ENCODE measurements around the gene CYFIP2.
A peak's percentile ranks its signal among the peaks of the same experiment; 100 is the strongest.

The CYFIP2 gene

DNA sequence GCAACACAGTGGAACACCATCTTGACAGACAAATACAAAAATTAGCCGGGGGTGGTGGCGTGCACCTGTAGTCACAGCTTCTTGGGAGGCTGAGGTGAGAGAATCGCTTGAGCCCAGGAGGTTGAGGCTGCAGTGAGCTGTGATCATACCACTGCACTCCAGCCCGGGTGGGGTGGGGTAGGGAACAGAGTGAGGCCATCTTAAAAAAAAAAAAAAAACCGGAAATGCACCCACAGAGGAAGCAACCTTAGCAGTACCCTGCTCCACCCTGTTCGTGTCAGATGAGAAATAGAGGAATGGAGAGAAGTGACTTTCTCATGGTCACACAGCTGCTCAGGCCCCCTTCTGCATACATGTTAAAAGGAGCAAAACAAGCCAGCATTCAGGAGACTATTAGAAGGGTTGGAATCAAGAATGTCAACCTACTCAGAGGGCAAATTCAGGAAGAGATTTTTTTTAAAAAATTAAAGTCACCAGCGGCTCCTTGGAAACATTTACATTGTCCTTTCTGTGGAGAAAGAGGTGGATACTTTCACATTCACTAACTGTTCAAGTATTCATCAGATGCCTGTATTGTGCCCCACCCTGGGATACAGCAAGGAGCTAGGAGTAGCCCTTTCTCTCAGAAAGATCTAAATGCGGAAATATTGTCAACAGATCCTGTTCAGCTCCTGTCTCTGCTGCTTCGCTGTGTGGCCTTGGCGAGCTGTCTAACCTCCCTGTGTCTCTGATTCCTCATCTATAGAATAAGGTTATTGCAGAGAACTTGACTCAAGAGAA, 41.0 kb downstream of the CYFIP2 start:
- TF ChIP-seq, protein P1, sequence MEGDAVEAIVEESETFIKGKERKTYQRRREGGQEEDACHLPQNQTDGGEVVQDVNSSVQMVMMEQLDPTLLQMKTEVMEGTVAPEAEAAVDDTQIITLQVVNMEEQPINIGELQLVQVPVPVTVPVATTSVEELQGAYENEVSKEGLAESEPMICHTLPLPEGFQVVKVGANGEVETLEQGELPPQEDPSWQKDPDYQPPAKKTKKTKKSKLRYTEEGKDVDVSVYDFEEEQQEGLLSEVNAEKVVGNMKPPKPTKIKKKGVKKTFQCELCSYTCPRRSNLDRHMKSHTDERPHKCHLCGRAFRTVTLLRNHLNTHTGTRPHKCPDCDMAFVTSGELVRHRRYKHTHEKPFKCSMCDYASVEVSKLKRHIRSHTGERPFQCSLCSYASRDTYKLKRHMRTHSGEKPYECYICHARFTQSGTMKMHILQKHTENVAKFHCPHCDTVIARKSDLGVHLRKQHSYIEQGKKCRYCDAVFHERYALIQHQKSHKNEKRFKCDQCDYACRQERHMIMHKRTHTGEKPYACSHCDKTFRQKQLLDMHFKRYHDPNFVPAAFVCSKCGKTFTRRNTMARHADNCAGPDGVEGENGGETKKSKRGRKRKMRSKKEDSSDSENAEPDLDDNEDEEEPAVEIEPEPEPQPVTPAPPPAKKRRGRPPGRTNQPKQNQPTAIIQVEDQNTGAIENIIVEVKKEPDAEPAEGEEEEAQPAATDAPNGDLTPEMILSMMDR (IDR thresholded peaks at IDR 0.05): no peak
- Mint-ChIP-seq H3K36me3 (ENCODE audit: low read depth) (no peaks in the 10 kb centered on the region), H3K27me3 (ENCODE audit: low read depth, poor library complexity) (no peaks in the 10 kb centered on the region), H3K4me1 (no peaks in the 10 kb centered on the region), H3K4me3 (no peak overlapping the region), H3K9me3 (no peaks in the 10 kb centered on the region), H3K27ac (no peak overlapping the region)
- no peak for DNase-seq

- no peaks in the 10 kb centered on the region for H3K27me3 Mint-ChIP-seq (ENCODE audit: low read depth, poor library complexity)
- no peak overlapping the region for H3K27ac Mint-ChIP-seq
- no peaks in the 10 kb centered on the region for H3K4me1 Mint-ChIP-seq
- TF ChIP-seq, protein P1 (IDR thresholded peaks at IDR 0.05): no peak
- no peaks in the 10 kb centered on the region for H3K36me3 Mint-ChIP-seq (ENCODE audit: low read depth)
- DNase-seq: no peak
- H3K9me3 Mint-ChIP-seq: no peaks in the 10 kb centered on the region
- no peak overlapping the region for H3K4me3 Mint-ChIP-seq
These were observed 43.0 kb downstream of the CYFIP2 start for GRCh38 chr5:157308836-157309465.

GRCh38 chr5:157309796-157310195, 43.9 kb downstream of the CYFIP2 start:
- Mint-ChIP-seq H3K4me1 (no peaks in the 10 kb centered on the region), H3K36me3 (ENCODE audit: low read depth) (peaks cover 5% of the 10 kb centered on the region), H3K27me3 (ENCODE audit: low read depth, poor library complexity) (no peaks in the 10 kb centered on the region), H3K27ac (no peak overlapping the region), H3K4me3 (no peak overlapping the region), H3K9me3 (no peaks in the 10 kb centered on the region)
- DNase-seq: no peak
- TF ChIP-seq, protein P1 (IDR thresholded peaks at IDR 0.05): no peak

DNA sequence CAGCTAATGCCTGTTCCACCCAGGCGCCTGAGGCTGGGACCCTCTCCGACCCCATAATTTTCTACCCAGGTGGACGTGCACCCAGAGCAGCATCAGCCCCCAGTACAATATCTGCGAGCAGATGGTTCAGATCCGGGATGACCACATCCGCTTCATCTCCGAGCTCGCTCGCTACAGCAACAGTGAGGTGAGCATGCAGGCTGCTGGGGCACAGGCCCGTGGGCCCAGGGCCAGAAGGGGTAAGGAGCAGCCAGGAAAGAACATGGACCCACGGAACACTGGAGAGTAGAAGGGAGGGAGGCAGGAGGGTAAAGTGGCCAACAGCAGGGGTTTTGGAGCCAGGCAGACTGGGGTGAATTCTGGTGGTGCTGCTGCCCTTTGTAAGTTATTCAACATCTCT, 45.7 kb downstream of the CYFIP2 start:
- no peaks in the 10 kb centered on the region for H3K4me1 Mint-ChIP-seq
- no peak overlapping the region for H3K4me3 Mint-ChIP-seq
- H3K9me3 Mint-ChIP-seq: no peaks in the 10 kb centered on the region
- peaks cover 8% of the 10 kb centered on the region for H3K36me3 Mint-ChIP-seq (ENCODE audit: low read depth)
- TF ChIP-seq, protein P1 (IDR thresholded peaks at IDR 0.05): no peak
- H3K27me3 Mint-ChIP-seq (ENCODE audit: low read depth, poor library complexity): no peaks in the 10 kb centered on the region
- DNase-seq: no peak
- H3K27ac Mint-ChIP-seq: no peak overlapping the region

DNA sequence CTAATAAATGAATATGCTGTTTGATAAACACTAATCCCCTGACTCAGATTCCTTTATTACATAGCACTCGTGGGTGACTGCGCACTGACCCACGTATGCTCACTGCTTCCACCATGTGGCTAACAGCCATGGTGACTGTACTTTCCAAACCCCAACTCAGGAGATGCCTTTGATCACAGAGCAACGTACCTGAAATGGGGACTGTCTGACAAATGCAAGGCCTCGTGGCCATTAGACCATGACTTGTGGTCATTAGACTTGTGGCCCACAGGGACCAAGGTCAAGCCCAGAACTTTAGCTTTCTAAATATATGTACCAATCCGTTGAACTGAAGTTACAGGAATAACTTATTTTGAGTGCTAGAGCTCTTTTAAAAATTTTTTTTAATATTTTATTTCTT, 46.6 kb downstream of the CYFIP2 start:
- DNase-seq: peak; percentile 30
- no peaks in the 10 kb centered on the region for H3K27me3 Mint-ChIP-seq (ENCODE audit: low read depth, poor library complexity)
- H3K36me3 Mint-ChIP-seq (ENCODE audit: low read depth): peaks cover 8% of the 10 kb centered on the region
- TF ChIP-seq, protein P1 (IDR thresholded peaks at IDR 0.05): peak; percentile 58
- H3K27ac Mint-ChIP-seq: no peak overlapping the region
- no peak overlapping the region for H3K4me3 Mint-ChIP-seq
- H3K4me1 Mint-ChIP-seq: no peaks in the 10 kb centered on the region
- H3K9me3 Mint-ChIP-seq: no peaks in the 10 kb centered on the region

DNA sequence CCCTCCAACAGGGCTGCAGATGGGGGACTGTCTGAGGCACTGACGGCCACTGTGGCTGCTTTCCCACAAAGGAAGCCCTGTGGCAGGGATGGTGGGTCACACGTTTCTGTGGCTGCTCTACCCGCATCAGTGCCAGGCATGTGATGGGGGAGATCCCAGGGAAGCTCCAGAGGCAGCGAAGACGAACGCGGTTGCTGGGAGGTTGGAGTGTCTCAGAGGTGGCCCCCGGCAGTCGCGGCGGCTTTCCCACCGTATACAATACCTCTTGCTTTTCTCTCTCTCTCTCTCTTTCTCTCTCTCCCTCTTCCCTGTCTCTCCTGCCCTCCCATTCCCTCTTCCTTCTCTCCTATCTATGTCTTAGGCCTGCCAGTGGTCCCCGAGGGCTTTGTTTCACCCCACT, 56.7 kb downstream of the CYFIP2 start:
- H3K27ac Mint-ChIP-seq: no peak overlapping the region
- H3K36me3 Mint-ChIP-seq (ENCODE audit: low read depth): peaks cover 14% of the 10 kb centered on the region
- H3K4me1 Mint-ChIP-seq: peaks cover 25% of the 10 kb centered on the region
- no peak for DNase-seq
- H3K9me3 Mint-ChIP-seq: no peaks in the 10 kb centered on the region
- TF ChIP-seq, protein P1 (IDR thresholded peaks at IDR 0.05): no peak
- H3K4me3 Mint-ChIP-seq: no peak overlapping the region
- no peaks in the 10 kb centered on the region for H3K27me3 Mint-ChIP-seq (ENCODE audit: low read depth, poor library complexity)
